AG09319 (cell line): ENCODE data around the gene ELN.

Experiments used
- DNase-seq: peaks from one replicate; pipeline ENCODE4 v3.0.0-alpha.2; 2010; ENCODE audit warnings: low read depth; ENCODE audit errors: extremely low read depth
- TF ChIP-seq, protein P1 (sequence below): IDR thresholded peaks from 2 replicates; pipeline ENCODE4 v1.5.1; 2011; ENCODE audit warnings: low read depth, mild to moderate bottlenecking, inconsistent platforms, low read length, moderate library complexity

Gene ELN

DNA sequence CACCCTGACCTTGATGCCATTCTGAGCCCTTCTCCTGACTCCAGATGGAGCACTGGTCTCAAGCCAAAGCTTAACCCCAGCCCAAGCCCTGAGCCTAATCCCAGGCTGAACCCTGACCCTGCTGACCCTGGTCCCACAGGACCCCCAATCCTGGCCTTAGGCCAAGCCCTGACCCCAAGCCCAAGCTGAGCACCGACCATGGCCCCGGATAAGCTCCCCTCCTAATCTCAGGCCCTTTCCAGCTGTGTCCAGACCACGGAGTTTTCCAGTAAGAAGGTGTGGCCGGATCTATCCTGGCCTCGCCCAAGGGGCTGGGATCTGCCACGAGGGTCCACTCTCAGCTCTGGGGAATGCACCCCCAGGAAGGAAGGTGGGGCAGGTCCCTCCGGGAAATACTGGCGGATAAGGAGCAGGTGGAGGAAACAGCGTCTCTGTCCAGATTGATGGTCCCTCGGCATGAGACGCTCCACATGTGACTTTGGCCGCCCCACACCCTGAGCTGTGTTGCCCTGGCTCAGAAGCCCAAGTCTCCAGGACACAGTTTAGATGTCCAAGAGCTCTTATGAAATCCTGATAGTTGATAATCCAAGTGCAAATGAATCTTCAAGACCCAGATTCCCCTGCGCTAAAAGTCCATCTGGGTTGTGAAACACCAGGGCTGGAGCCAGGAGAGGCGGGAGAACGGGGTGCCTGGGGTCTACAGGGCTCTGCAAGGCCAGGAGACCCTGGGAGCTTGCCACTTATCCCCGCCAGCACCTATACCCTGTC lies 10.4 kb downstream of the ELN start:
- TF ChIP-seq, protein P1, sequence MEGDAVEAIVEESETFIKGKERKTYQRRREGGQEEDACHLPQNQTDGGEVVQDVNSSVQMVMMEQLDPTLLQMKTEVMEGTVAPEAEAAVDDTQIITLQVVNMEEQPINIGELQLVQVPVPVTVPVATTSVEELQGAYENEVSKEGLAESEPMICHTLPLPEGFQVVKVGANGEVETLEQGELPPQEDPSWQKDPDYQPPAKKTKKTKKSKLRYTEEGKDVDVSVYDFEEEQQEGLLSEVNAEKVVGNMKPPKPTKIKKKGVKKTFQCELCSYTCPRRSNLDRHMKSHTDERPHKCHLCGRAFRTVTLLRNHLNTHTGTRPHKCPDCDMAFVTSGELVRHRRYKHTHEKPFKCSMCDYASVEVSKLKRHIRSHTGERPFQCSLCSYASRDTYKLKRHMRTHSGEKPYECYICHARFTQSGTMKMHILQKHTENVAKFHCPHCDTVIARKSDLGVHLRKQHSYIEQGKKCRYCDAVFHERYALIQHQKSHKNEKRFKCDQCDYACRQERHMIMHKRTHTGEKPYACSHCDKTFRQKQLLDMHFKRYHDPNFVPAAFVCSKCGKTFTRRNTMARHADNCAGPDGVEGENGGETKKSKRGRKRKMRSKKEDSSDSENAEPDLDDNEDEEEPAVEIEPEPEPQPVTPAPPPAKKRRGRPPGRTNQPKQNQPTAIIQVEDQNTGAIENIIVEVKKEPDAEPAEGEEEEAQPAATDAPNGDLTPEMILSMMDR, result no peak
- no peak for DNase-seq

DNA sequence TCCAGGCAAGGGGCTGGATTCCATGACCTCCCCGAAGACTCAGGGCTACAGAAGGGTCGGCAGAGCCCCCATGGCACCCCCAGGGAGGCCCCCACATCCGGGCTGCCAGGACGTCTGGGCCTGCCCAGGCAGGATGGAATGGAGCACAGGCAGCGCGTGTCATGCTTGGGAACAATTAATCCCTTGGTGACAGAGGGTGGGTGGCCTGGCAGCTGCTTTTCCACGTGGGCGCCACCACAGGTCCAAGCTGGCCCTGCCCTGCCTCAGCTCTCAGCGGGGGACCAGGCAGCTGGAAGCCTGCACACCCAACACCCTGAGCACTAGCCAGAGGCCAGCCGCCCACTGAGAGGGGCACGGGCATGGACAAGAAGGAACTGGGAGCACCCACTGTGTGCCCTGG lies 11.4 kb downstream of the ELN start:
- TF ChIP-seq, protein P1, result no peak

DNA sequence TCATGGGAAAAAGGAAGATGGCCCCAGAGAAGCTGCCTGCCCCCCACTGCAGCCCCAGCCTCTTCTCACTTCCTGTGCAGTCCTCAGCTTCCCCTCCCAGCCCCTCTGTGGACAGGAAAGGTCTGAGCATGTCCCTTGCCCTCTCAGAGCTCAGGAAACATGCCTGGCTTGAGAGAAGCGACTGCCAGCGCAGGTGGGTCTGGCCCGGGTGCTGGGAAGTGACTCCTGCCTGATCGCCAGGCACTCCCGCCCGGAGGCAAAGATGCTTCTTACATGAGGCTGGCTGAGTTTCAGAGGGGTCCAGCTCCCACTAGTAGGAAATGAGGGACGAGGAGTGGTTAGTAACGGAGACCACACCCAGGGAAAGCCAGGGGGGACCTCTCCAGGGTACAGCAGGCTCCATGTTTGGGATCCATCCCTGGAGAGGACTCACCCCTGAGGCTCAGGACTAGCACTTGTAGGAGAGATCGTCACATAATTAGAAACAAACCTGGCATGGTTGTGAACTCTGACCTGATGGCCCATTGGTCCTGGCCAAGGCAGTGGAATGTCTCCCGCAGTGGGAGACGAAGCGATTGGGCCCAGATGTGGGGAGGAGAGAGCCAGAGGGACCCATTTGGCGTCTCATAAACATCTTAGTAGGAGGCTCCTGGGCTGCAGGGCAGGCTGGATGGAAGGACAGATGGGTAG lies 12.3 kb downstream of the ELN start:
- TF ChIP-seq, protein P1, result no peak
- DNase-seq, result no peak

More for the DNA sequence above, 11.4 kb downstream of the ELN start:
- no peak for DNase-seq

DNA sequence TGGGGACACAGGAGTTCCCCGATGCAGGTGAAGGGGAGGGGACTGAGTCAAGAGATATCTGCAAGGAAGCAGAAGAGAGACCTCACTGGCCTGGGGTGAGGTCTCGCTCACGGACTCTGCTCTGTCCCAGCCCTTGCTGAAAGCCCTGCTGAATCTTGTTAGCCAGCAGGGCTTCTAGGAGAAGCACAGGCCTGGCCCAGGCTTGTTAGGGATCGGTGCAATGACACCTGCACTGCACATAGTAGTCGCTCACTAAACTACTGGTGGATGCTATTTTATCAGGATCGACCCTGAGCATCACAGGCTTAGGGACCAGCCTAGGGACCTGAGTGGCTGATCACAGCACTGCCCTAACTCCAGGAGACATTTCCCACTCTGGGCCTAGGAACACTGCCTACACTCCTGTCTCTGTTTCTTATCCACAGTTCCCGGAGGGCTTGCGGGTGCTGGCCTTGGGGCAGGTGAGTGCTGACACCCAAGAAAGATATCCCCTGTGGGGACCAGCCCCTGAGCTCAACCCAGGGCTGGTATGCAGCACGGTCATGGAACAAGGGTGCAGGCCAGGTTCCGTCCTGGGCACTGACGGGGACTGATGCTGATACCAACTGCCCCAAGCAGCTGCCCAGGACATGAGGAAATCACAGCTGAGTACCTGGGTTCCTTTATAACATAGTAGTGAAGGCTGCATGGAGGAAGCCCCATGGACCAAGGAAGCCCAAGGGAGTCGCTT lies 13.0 kb downstream of the ELN start:
- no peak for DNase-seq
- TF ChIP-seq, protein P1, result no peak

DNA sequence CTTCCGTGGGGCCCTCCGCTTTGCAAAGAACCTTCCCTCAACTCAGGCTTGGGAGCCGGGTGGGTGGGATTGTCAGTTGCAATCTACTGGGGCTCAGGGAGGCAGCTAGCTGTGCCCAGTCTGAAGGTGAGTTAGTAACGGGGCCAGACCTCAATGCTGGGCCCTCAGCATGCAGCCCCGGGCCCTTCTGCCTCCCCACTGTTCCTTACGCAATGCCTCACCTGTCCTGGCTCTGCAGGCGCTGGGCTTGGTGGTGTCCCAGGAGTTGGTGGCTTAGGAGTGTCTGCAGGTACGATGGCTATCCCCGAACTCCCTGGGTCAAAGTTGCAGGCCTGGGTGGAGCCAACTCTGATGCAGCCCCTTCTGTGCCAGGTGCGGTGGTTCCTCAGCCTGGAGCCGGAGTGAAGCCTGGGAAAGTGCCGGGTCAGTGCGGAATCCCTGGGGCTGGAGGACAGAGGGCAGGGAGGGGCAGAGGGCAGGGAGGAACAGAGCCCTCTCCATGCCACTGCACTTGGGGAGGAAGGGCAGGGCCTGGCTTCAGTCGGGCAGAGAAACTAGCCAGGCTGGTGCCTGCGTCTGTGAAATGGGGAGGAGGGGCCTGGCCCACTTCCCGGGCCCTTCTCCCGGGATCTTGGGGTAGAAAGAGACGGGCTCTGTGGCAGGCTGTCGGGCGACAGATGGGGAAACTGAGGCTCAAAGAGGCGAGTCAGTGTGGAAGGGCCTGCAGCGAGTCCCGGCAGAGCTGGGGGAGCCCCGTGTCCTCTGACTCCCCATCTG lies 15.0 kb downstream of the ELN start:
- no peak for DNase-seq
- TF ChIP-seq, protein P1, result no peak

DNA sequence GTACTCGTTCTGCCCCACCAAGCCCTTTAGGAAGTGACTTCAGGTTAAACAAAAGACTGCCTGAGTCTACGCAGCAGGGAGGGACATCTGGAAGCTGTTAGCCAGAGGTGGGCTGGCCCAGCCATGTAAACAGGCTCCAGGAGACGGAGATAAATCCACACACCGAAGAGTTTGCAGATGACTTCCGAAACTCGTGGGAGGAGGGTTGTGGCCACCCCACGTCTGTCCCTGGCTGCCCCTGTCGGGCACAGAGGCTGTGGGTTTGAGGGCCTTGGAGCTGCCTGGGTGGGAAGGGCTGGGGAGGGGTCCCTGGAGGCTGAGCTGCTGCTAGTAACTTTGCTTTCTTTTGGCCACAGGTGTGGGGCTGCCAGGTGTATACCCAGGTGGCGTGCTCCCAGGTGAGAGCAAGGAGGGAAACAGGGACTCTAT lies 15.6 kb downstream of the ELN start:
- DNase-seq, result no peak

More for the DNA sequence above, 15.6 kb downstream of the ELN start:
- TF ChIP-seq, protein P1, result no peak
